Psoas muscle (tissue), 8 donors: ENCODE data around the gene SLC66A2. TPM values are rescaled to one million over a fixed set of nuclear protein-coding genes. Genes with fewer than 3 reads are reported as not detected.

ENCODE experiments used
- ATAC-seq, 4 donors: fragments of 200-7000 bp; cut with Tn5 transposase; one replicate each; pipeline ENCODE4 v1.9.1; 2020; ENCODE audit warnings: moderate library complexity in 3 of 4, mild to moderate bottlenecking in 2 of 4
- DNase-seq, 2 donors: peaks; one replicate each; pipeline ENCODE4 v3.0.0-alpha.2; 2020
- H3K27ac ChIP-seq: fragments of 200-600 bp; one replicate; pipeline ENCODE4 v1.8.0; 2022
- H3K27me3 ChIP-seq, 3 donors: fragments of 200-600 bp in 1 of 3; one replicate each; pipeline versions ENCODE4 v1.6.1 to v1.8.0; 2013 to 2022; ENCODE audit warnings: low read length in 2 of 3, mild to moderate bottlenecking in 2 of 3, moderate library complexity in 1 of 3; ENCODE audit not compliant: insufficient read depth in 3 of 3
- H3K36me3 ChIP-seq, 2 donors: fragments of 200-600 bp in 1 of 2; one replicate each; pipeline versions ENCODE4 v1.6.1 to v1.8.0; 2013 to 2022; ENCODE audit warnings: low read depth in 1 of 2, mild to moderate bottlenecking in 1 of 2, moderate library complexity in 1 of 2; ENCODE audit not compliant: insufficient read depth in 1 of 2
- H3K4me1 ChIP-seq: fragments of 200-600 bp; one replicate; pipeline ENCODE4 v1.8.0; 2022
- H3K4me3 ChIP-seq: fragments of 200-600 bp; one replicate; pipeline ENCODE4 v1.8.0; 2022; ENCODE audit warnings: mild to moderate bottlenecking
- H3K9me3 ChIP-seq: fragments of 200-600 bp; one replicate; pipeline ENCODE4 v1.8.0; 2022
- WGBS, 3 donors: extraction: QIAGEN DNeasy Blood & Tissue Kit; methylation state at CpG; one replicate each; pipeline versions ENCODE4 v1.1.6 to v1.1.7; 2013; 5-methylcytosine and 5-hydroxymethylcytosine counted together
- intact Hi-C, 2 donors: fragments of 100-400 bp; cut with DNase I; formaldehyde crosslinking; loops; one replicate each; pipeline versions ENCODE4 v1.11.0 to v1.14.2; 2022
- polyA plus RNA-seq, 3 donors: library from polyadenylated mRNA; stranded (reverse); fragments of 200-250 nt; gene quantifications; one replicate each; pipeline ENCODE4 v1.2.3, GENCODE V29; 2013
- total RNA-seq, 4 donors: library from RNA; stranded (reverse); fragmentation: NEBNext Ultra II Directional in 2 of 4; extraction: Animal tissue kit (Norgen Biotek cat#: 25700) in 2 of 4; gene quantifications; one replicate each; pipeline versions ENCODE4 v1.2.1 to v1.2.4, GENCODE V29; 2021 to 2023
- TF ChIP-seq, protein P1 (sequence below): fragments of 200-600 bp; IDR thresholded peaks from one replicate; pipeline ENCODE4 v1.8.0; 2022; ENCODE audit warnings: antibody characterized with exemption
- donor health status: healthy with polysubstance abuse.
- donor health status: DM: no; HTN: no; CAD: no; lungs with moderate emphysema.
- donor health status: Bipolar disorder and iron deficiency.
- donor health status: healthy.
- donor health status: DM: yes; HTN: yes; CAD: no.
- donor health status: DM: no; HTN: no; CAD: no.
- donor health status: DM: no; HTN: no; CAD: no.
- donor health status: DM: yes; HTN: yes; CAD: no.

The SLC66A2 gene
- total and polyA plus RNA-seq, 7 donors = 36.4 to 160 (median 67.7) TPM

DNA sequence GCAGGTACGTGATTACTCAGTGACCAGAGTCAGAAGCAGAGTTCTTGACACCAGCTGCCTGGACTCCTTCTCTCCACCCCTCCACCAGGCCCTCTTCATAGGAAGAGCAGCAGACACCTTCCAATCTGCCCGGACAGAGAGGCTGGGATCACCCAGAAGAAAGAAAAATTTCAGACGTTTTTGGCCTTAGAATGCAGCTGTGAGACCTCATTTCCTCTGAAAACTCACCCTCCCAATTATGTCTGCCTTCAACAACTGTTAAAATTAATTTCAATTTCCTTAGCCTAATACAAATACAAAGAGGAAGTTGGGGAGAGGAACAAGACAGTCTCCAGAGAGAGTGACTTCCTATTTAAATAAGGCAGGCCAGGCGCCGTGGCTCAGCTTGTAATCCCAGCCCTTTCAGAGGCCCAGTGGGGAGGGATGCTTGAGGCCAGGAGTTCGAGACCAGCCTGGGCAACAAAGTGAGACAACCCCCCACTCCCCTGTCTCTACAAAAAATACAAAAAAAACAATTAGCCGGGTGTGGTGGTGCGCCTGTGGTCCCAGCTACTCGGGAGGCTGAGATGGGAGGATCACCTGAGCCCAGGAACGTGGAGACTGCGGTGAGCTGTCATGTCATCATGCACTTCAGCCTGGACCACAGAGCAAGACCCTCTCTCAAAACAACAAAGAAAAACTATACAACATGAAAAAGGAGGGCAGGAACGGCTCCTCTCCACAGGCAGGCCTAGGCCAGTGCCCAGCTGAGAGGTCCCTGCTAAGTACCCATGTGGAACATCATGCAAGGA, 1.6 kb downstream of the SLC66A2 start:
- Histone ChIP-seq H3K9me3 (no peaks in the 10 kb centered on the region), H3K4me3 (peak overlapping the region; percentile 77), H3K27me3 (no peaks in the 10 kb centered on the region), H3K4me1 (peaks cover 48% of the 10 kb centered on the region), H3K36me3 (peaks cover 0 to 11% of the 10 kb centered on the region in 2 donors), H3K27ac (peak overlapping the region; percentile 85)
- peak in 1 of 2 donors; percentile 68 for DNase-seq
- intact Hi-C loops = loop anchor here (5.0 to 10.0 kb wide), 3 partner anchors 37 to 565 kb away; partner anchors contain the start of genes TXNL4A (in 2 of the 2) and CTDP1 (in 1 of the 2)
- ATAC-seq = no peak
- 53 to 67% (median 60%) methylated on average over 12 of the region's 12 CpGs for WGBS, 3 donors
- TF ChIP-seq, protein P1, sequence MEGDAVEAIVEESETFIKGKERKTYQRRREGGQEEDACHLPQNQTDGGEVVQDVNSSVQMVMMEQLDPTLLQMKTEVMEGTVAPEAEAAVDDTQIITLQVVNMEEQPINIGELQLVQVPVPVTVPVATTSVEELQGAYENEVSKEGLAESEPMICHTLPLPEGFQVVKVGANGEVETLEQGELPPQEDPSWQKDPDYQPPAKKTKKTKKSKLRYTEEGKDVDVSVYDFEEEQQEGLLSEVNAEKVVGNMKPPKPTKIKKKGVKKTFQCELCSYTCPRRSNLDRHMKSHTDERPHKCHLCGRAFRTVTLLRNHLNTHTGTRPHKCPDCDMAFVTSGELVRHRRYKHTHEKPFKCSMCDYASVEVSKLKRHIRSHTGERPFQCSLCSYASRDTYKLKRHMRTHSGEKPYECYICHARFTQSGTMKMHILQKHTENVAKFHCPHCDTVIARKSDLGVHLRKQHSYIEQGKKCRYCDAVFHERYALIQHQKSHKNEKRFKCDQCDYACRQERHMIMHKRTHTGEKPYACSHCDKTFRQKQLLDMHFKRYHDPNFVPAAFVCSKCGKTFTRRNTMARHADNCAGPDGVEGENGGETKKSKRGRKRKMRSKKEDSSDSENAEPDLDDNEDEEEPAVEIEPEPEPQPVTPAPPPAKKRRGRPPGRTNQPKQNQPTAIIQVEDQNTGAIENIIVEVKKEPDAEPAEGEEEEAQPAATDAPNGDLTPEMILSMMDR = no peak

DNA sequence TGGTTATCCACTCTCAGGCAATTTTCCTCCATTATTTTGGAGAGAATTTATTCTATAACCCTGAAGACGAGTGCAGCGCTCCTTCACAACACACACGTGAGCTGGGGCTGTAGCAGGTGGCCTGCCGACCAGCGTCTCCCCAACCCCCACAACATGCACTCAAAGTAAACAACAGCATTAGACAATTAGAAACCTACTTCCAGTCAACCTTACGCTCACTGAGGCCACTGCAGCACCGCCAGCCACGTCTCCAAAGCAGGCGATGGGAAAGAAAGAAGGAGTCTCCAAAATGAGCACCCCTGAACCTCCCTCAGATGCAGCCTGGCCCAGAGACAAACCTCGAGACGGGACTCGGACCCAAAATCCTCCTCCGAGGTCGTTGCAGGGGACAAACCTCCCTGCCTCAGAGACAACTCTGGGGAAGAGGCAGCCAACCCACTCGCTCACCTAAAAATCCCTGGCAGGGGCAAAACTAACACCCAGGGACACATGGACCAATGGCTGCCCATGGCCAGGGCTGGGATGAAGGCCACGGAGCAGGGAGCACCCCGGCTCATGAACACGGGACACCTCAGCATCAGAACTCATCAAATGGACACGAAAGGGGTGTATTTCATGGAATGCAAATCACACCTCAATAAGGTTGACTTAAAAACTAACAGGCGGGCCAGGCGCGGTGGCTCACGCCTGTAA, 2.6 kb downstream of the SLC66A2 start:
- H3K27me3 ChIP-seq = no peaks in the 10 kb centered on the region
- intact Hi-C loops = loop anchor here (10.0 kb wide), 2 partner anchors 274 to 564 kb away; partner anchors contain the start of gene CTDP1 (in 1 of the 2)
- H3K36me3 ChIP-seq = peaks cover 0 to 11% of the 10 kb centered on the region in 2 donors
- H3K9me3 ChIP-seq = no peaks in the 10 kb centered on the region
- TF ChIP-seq, protein P1 = no peak
- DNase-seq (peak in 1 of 2 donors; percentile 51), ATAC-seq (no peak)
- WGBS, 3 donors = 89 to 91% (median 90%) methylated on average over 23 of the region's 23 CpGs
- H3K4me3 ChIP-seq = peak overlapping the region; percentile 77
- peak overlapping the region; percentile 85 for H3K27ac ChIP-seq
- peaks cover 48% of the 10 kb centered on the region for H3K4me1 ChIP-seq

DNA sequence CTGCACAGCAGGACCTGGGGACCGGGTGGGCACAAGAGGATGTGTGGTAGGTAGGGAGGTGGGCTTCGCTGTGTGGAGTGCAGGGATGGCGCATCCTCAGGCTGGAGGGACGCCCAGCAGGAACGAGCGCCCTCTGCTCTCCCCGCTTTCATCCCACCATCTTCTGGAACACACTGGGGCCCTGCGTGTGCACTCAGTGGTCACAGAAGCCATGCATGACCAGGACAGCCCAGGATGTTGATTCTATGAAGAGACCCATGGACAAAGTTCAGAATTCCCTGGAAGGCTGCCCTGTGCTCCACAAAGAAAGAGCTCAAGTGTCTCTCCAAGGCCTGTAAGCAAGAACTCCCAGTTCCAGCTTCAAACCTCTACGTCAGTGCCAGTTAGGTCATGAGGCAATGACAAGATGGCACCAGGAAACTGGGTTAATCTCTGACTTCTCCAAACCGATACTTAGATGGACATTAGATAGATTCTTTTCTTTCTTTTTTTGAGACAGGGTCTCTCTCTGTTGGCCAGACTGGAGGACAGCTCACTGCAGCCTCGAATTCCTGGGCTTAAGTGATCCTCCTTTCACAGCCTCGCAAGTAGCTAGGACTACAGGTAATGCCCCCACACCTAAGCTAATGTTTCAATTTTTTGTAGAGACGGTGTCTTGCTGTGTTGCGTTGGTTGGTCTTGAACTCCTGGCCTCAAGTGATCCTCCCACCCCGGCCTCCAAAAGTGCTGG, 3.4 kb downstream of the SLC66A2 start:
- DNase-seq (peak in 1 of 2 donors; percentile 73), ATAC-seq (peak; percentile 44 to 69 (median 64))
- 73 to 82% (median 77%) methylated on average over 15 of the region's 15 CpGs for WGBS, 3 donors
- Histone ChIP-seq H3K4me3 (peak overlapping the region; percentile 16), H3K4me1 (peaks cover 48% of the 10 kb centered on the region), H3K36me3 (peaks cover 0 to 15% of the 10 kb centered on the region in 2 donors), H3K27me3 (no peaks in the 10 kb centered on the region), H3K27ac (peak overlapping the region; percentile 71), H3K9me3 (no peaks in the 10 kb centered on the region)
- TF ChIP-seq, protein P1 = no peak
- intact Hi-C loops = loop anchor here (10.0 kb wide), 2 partner anchors 273 to 563 kb away; partner anchors contain the start of gene CTDP1 (in 1 of the 2)

DNA sequence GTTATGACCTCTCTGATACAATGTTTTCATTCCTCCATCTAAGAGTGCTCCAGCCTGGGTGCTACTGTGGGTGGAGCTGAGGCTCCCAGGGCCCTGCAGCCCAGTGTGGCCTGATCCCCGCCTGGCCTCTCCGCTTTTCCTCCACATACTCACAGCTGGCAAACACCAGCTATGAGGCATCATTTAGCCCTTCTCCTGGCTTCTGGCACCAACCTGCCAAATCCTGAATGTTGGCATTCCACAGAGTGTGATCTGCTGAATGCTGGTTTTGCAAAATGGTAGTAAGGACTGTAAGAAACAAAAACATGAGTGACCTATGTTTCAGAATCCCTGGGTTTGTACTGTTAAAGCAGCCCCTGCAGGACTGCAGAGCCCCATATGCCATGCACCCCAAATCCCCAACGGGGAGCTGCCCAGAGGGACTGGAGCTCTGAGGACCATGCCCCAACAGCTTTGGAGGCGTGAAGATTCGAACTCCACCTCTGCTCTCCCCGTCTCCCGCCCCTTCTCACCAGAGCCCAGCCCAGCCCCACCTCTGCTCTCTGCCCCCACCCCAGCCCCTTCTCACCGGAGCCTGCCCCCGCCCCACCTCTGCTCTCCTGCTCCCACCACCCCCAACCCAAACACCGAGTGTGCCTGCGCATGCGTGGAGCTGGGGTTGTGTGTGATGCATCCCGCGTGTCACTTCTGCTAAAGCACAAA, 4.2 kb downstream of the SLC66A2 start:
- H3K27me3 ChIP-seq = no peaks in the 10 kb centered on the region
- TF ChIP-seq, protein P1 = no peak
- peaks cover 3 to 23% of the 10 kb centered on the region in 2 donors for H3K36me3 ChIP-seq
- H3K4me3 ChIP-seq = no peak overlapping the region
- H3K4me1 ChIP-seq = peaks cover 48% of the 10 kb centered on the region
- WGBS, 3 donors = 77 to 90% (median 79%) methylated on average over 14 of the region's 14 CpGs
- DNase-seq (peak in 1 of 2 donors; percentile 62), ATAC-seq (peak in 3 of 4 donors; percentile 25 to 50 (median 43))
- intact Hi-C loops = loop anchor here (10.0 kb wide), 2 partner anchors 272 to 562 kb away; partner anchors contain the start of gene CTDP1 (in 1 of the 2)
- no peaks in the 10 kb centered on the region for H3K9me3 ChIP-seq
- H3K27ac ChIP-seq = peak overlapping the region; percentile 71
